Measurements from ENCODE around the gene PSMA4.
A peak's percentile ranks its signal among the peaks of the same experiment; 100 is the strongest.
"Not testable (repeated sequence)": the region's sequence is repeated elsewhere in the genome, so short reads cannot be mapped to it uniquely, and the experiment has no call there.

The PSMA4 gene

GRCh38 chr15:78552597-78552996, 12.4 kb downstream of the PSMA4 start:
- peak; percentile 5 for DNase-seq

GRCh38 chr15:78560201-78560600, 20.0 kb downstream of the PSMA4 start:
- DNase-seq: not testable (repeated sequence)

- DNase-seq: no peak
Measured at GRCh38 chr15:78561490-78561889, 21.2 kb downstream of the PSMA4 start.

GRCh38 chr15:78563092-78563491, 22.8 kb downstream of the PSMA4 start:
- no peak for DNase-seq

GRCh38 chr15:78564743-78565096, 24.5 kb downstream of the PSMA4 start:
- DNase-seq: peak; percentile 41

- DNase-seq: peak; percentile 92
Measured at GRCh38 chr15:78565097-78565950, 25.1 kb downstream of the PSMA4 start, which contains the start of gene CHRNA5. CHRNA5 (plus strand) TSS chr15:78565520; CDS start chr15:78565720, 200 bp downstream.

- DNase-seq: peak; percentile 60
Measured at GRCh38 chr15:78565951-78566774, 25.9 kb downstream of the PSMA4 start.

- DNase-seq: peak; percentile 62
Measured at GRCh38 chr15:78567531-78567930, 27.3 kb downstream of the PSMA4 start.

- DNase-seq: peak; percentile 38
Measured at GRCh38 chr15:78570710-78571109, 30.5 kb downstream of the PSMA4 start.

- DNase-seq: no peak
Measured at GRCh38 chr15:78571382-78571781, 31.1 kb downstream of the PSMA4 start.

GRCh38 chr15:78573416-78573815, 33.2 kb downstream of the PSMA4 start:
- DNase-seq: no peak

- no peak for DNase-seq
Measured at GRCh38 chr15:78574944-78575343, 34.7 kb downstream of the PSMA4 start.

- no peak for DNase-seq
Measured at GRCh38 chr15:78597583-78597982, 57.3 kb downstream of the PSMA4 start.

GRCh38 chr15:78598348-78598747, 58.1 kb downstream of the PSMA4 start:
- DNase-seq: no peak

- DNase-seq: no peak
Measured at GRCh38 chr15:78599189-78599588, 58.9 kb downstream of the PSMA4 start.
